NCI-H345 (cell line): Measurements from ENCODE around the gene OR5K2.
A peak's percentile ranks its signal among the peaks of the same experiment; 100 is the strongest.

Experiments
- DNase-seq: peaks from one replicate; lab custom pipeline; 2025; lab: John Stamatoyannopoulos, UW

OR5K2 gene

GRCh38 chr3:98497381-98497780 is at the start of gene OR5K2:
OR5K2 (plus strand) TSS chr3:98497681; CDS start chr3:98497681, 0 bp downstream.
- DNase-seq: no peak

- DNase-seq: no peak
Measured at GRCh38 chr3:98449606-98450193, 47.8 kb upstream of the OR5K2 start.

DNA sequence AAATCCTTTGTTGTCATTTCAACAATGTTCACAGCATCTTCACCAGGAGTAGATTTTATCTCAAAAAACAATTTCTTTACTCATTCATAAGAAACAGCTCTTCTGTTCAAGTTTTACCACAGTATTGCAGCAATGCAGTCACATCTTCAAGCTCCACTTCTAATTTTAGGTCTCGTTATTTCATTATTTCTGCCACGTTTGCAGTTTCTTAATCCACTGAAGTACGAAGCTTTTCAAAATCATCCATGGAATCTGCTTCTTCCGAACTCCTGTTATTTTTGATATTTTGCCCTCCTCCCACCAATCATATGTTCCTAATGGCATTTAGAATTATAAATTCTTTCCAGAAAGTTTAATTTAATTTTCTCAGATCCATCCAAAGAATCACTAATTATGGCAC is 47.1 kb upstream of the OR5K2 start:
- no peak for DNase-seq

GRCh38 chr3:98453827-98454226 is 43.7 kb upstream of the OR5K2 start:
- no peak for DNase-seq

GRCh38 chr3:98454929-98455328 is 42.6 kb upstream of the OR5K2 start:
- no peak for DNase-seq

DNA sequence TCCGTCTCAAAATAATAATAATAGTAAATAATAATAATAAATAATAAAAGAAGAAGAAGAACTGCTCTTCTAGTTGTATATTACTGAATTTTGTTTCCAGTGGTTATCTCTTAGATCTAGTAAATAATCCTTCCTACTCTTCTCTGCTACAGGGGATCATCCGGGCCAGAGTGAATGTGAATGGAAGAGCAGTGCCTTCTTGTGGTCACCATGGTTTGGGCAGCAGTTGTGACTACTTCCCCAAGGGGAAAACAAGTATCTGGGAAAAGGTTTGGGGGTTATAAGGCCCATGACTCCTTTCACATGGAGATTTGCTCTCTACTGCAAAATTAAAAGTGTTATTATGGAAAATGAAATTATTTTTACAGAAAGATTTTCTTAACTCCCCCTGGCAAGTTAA is 39.9 kb upstream of the OR5K2 start:
- DNase-seq: no peak

- DNase-seq: no peak
Measured at GRCh38 chr3:98460220-98460619, 37.3 kb upstream of the OR5K2 start.

GRCh38 chr3:98462901-98463300 is 34.6 kb upstream of the OR5K2 start, which contains the start of gene OR5K1:
OR5K1 (plus strand) TSS chr3:98463201; CDS start chr3:98469577, 6,376 bp downstream.
- DNase-seq: no peak

DNA sequence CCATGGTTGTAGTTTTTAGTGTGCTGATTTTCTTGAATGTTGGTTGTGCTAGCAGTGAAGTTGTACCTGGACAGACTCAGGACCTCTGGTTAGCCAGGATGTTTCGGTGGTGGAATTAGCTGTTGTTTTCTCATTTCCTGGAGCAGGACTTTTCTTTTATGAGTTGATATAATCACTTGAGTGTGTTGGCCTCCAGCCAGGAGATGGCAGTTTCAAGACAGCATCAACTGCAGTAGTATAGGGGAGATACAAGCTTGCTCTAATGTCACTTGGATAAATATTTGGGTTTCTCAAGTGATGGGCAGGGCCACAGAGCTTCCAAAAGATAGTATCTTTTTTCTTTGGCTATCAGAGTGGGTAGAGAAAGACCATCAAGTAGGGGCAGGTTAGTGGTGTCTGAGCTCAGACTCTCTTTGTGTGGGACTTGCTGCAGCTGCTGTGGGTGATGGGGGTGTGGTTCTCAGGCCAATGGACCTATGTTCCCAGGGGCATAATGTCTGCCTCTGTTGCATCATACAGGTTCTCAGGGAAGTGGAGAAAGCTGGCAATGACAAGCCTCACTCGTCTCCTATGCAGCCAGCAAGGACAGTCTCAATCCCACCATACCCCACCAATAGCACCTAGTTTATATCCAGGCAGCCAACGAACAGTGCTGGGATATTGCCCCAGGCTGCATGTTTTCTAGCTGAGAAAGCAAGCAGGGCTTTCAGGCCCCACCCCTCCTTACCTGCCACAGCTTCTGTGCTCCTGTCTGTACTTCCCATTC is 14.6 kb upstream of the OR5K2 start:
- no peak for DNase-seq

DNA sequence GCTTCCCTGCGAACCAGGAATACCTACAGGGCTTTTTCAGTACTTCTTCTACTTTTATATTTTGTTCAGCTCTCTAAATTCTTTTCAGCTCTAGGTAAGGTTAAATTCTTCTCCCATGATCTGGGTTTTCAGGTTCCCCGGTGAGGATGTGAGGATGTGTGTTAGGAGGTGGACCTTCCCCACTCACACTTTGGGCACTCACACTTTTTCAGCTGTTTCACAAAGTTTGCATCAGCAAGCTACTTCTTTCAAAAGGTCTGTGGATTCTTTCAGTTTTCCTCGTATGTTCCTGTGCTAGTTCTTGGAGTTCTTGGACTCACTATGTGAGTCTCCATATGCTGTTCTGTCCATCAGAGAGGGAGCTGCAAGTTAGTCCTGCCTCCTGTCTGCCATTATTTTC is 13.9 kb upstream of the OR5K2 start:
- DNase-seq: no peak

DNA sequence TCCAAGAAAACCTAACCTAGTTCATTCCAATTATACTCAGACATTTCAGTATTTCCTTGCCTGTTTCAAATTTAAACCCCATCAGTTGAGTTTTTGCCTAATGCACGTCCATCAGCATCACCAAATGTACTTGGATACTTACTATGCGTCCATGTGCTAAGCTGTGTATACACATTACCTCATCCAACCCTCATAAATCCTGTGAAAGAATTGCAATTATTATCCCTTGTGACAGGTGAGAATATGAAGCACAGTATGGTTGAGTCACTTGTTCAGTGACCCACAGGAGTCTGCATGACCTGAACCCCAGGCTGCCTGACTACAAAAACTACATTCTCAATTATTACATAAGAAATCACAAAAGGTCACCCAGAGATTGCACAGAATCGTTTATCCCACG is 2.5 kb downstream of the OR5K2 start:
- DNase-seq: no peak

DNA sequence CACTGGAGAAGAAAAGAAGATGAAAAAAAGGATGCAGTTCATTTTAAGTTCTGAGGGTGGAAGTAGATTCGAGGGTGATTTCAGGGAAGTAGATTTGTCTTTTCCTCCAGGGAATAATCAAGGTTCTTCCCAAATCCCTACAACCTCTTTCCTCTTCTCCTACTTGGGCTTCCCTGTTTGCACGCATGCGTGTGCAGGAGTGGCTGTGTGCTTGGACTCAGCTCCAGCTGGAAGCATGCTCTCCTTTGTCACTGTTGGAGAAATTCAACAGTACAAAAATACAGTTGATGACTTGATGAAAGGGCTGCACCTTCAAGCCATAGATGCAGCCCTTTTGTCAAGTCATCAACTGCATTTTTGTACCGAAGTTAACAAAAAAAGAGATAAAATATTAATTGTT is 3.8 kb downstream of the OR5K2 start:
- DNase-seq: no peak

DNA sequence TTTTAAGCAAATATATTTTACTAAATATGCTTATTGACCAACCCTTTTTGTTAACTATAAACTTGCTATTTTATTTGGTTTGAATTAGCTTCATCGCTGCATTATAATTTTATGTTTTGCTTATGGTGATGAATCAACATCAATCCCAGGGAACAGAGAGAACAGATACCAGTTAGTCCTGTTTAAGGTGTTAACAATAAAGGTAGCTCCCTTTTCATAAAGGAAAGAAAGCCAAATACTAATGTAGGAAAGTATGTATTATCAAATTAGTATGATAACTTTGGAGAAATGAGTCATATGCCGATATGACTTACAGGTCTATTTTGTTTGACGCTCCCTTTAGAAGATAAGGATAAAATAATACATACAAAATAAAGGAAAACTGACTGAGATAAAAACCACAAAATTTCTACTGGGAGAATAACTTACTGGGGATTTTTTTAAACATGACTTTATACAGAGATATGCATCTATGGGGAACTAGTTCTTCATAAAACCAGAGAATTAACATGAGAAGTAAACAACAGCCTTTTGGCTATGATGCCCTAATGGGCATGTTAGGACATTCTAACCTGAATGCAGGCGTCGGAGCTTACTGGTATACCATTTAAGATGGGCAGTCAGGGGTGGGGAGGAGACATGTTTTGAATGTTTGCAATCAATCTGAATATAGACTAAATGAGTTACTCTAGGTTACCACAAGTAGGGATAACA is 4.5 kb downstream of the OR5K2 start:
- no peak for DNase-seq

DNA sequence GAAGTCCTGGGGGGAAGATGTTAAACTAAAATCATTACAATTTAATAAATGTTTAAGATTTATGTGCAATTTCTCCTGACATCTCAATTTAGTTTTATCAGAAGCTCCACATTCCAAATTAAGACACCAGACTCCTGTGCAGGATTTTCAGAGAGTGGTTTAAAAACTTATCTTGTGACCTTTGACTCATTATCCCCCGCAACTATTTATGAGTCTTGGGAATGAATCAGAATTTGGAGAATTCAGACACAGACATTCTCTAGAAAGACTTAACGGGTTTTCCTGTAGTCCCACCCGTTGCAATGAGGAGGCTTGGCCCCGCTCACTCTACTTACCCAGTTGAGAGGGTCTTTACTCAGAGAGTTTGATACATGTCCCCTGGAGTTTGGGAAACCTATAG is 7.1 kb downstream of the OR5K2 start:
- DNase-seq: no peak

DNA sequence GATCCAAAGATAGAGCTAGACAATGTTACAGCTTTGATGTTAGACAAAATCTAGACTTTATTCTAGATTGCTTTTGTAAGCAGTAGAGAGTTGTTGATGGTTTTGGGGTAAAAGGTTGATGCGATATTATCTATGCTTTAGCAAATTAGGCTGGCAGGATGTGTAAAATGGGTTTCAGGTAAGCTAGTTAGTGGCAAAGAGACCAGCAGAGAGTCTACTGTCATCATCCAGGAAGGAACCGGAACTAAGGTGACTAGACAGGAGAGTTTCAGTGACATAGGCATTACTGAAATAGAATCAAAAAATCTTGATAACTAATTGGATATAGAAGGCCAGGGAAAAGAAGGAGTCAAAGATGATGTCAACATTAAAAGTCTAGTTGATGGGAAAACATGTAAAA is 11.1 kb downstream of the OR5K2 start:
- no peak for DNase-seq

DNA sequence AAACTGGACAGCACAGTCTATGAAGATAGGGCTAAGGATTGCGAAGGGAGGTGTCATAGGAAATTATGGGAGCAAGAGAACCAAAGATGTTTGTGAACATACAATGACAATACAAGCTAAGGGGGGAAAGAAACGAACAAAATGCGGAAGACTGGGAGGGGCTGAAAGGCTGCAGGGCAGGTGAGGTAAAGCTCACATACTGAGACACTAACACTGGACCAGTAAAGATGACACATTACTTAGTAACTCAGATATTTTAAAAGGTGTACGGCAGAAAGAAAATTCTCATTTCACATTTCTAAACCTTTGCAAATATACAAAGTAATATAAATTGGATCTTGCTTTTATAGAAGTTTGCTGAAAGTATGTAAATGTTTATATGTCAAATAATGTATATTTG is 15.1 kb downstream of the OR5K2 start:
- no peak for DNase-seq

GRCh38 chr3:98513091-98513511 is 15.6 kb downstream of the OR5K2 start:
- no peak for DNase-seq

GRCh38 chr3:98513736-98514135 is 16.3 kb downstream of the OR5K2 start:
- DNase-seq: no peak

DNA sequence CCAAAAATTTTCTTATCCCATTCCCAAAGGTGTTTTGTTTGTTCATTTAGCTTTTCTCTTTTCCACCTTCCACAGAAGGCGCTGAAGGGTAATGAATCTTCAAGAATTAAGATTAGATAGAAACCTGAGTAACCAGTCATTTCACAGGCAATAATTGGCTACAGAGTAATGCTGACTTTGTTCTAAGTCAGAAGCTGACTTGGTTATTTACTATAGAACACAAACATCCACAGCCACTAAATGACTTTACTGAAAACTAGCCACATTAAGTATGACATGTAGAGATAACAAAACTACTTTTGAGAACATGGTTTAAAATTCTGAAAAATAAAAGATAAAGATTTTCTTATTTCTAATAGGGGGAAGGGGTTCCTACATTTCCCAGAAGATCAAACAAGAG is 17.5 kb downstream of the OR5K2 start:
- no peak for DNase-seq

DNA sequence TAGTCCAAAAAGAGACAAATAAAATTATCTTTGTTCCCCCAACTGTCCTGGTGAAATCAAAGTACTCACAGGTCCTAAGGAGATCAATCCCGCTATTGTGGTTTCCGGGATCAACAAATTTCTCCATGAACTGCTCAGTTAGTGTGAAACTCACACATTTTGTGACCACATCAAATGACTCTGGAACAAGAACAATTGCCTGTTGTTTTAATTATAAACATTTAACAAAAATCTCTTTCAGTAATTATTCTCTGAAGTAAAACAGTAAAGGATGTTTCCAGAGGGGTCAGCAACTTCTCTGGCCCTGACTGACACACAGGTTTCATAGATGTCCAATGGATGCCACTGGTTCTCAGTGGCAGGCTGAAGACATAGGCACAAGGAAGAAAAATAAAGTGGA is 21.3 kb downstream of the OR5K2 start:
- no peak for DNase-seq

DNA sequence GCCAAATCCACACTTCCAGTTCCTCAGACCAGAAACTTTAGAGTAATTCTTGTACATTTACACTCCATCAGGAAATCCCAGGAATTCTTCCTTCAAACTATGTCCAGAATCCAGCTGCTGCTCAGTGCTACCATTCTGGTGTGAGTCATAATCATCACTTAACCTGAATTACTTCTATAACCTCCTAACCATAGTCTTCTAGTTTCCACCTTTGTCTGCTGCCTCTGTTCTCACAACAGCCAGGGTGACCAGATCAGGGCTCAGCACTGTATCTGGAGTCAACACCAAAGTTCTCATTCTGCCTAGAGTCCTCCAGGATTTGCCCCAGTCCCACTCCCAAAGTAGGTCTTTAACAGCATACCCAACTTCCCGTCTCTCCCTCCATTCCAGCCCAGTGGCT is 21.9 kb downstream of the OR5K2 start:
- no peak for DNase-seq

DNA sequence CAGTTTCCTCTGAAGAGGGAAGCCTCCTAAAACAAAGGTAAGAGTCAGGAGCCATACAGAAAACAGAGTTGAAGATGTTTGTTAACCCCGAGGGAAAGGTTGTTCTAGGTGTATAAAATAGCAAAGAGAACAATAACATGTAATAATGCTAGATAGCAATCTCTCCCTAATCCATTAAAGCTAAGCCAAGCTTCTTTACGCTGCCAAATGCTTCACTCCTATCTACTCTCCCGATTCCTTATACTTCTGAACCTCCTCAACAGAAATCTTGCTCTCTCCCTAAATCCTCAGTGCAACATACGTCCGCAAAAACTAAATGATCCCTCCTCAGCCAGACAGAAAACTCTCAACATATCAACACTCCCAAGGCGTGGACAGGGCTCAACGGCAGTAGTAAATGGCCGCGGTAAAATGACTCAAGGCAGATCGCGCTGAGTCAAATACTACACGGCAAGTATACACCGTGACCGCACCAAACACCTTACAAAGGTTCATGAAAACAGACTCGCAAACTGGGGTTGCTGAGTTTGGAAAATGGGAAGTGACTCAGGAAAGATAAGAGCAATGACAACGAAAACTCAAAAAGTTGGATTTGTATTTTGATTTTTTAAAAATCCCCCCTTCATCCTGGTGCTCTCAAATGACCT is 24.5 kb downstream of the OR5K2 start:
- peak; percentile 3 for DNase-seq
